SK-N-SH (cell line): ENCODE results near the gene KASH5. TPM values are rescaled to one million over a fixed set of nuclear protein-coding genes. Genes with fewer than 3 reads are reported as not detected.

Source experiments
- CTCF ChIA-PET: fragments of 300-600, 350-600 bp; formaldehyde crosslinking; extraction: SDS; loops from one replicate; lab custom pipeline; 2021; lab: Yijun Ruan, JAX
- POLR2A ChIA-PET: fragments of 350-600 bp; sonication (Branson Sonifier 250); formaldehyde crosslinking; extraction: SDS; loops from one replicate; lab custom pipeline; 2020; ENCODE audit warnings: antibody characterized with exemption, inconsistent platforms; lab: Yijun Ruan, JAX
- DNase-seq: peaks from one replicate; pipeline ENCODE4 v3.0.0; 2012
- H2AFZ ChIP-seq: fragments of 200-600 bp; sonication (generic); 2 replicates; pipeline ENCODE4 v1.8.1; 2016; ENCODE audit warnings: antibody characterized with exemption, mild to moderate bottlenecking, low read depth
- H3F3A ChIP-seq: fragments of 200-600 bp; sonication (generic); replicated peaks from 2 replicates; pipeline ENCODE3; 2016; ENCODE audit warnings: antibody characterized with exemption, mild to moderate bottlenecking; ENCODE audit not compliant: insufficient read depth
- H3K27ac ChIP-seq, 2 experiments: fragments of 200-500 bp in 1 of 2; fragments of 200-600 bp in 1 of 2; sonication (Bioruptor generic) in 1 of 2; sonication (generic), shearing (Covaris generic) in 1 of 2; 2 replicates each; pipeline versions ENCODE4 v1.5.1 to v1.6.1; 2014 to 2016; ENCODE audit warnings: low read depth in 2 of 2, inconsistent platforms in 1 of 2, low read length in 1 of 2, mild to moderate bottlenecking in 1 of 2, mixed read lengths in 1 of 2
- H3K27me3 ChIP-seq: fragments of 200-600 bp; sonication (generic), shearing (Covaris generic); 2 replicates; pipeline ENCODE4 v1.6.1; 2016; ENCODE audit warnings: mixed run types; ENCODE audit not compliant: insufficient read depth
- H3K36me3 ChIP-seq, 2 experiments: fragments of 200-500 bp in 1 of 2; fragments of 200-600 bp in 1 of 2; sonication (Bioruptor generic) in 1 of 2; sonication (generic) in 1 of 2; replicated peaks in 1 of 2; 2 replicates each; pipeline versions ENCODE3 to v1.5.1; 2014 to 2016; ENCODE audit warnings: low read length in 1 of 2, mild to moderate bottlenecking in 1 of 2; ENCODE audit not compliant: insufficient read depth in 2 of 2, control insufficient read depth in 1 of 2
- H3K4me1 ChIP-seq, 2 experiments: fragments of 200-500 bp in 1 of 2; fragments of 200-600 bp in 1 of 2; sonication (Bioruptor generic) in 1 of 2; sonication (generic), shearing (Covaris generic) in 1 of 2; 2 replicates each; pipeline versions ENCODE4 v1.5.1 to v1.6.1; 2014 to 2016; ENCODE audit warnings: low read depth in 1 of 2, low read length in 1 of 2, mixed run types in 1 of 2; ENCODE audit not compliant: insufficient read depth in 2 of 2, control insufficient read depth in 1 of 2
- H3K4me2 ChIP-seq: fragments of 200-600 bp; sonication (generic), shearing (Covaris generic); 2 replicates; pipeline ENCODE4 v1.6.1; 2017; ENCODE audit warnings: mixed run types
- H3K4me3 ChIP-seq, 2 experiments: fragments of 200-500 bp in 1 of 2; fragments of 200-600 bp in 1 of 2; sonication (Bioruptor generic) in 1 of 2; sonication (generic), shearing (Covaris generic) in 1 of 2; 2 replicates each; pipeline versions ENCODE4 v1.5.1 to v1.8.1; 2014 to 2016; ENCODE audit warnings: low read depth in 2 of 2, inconsistent platforms in 1 of 2, low read length in 1 of 2, mild to moderate bottlenecking in 1 of 2, mixed read lengths in 1 of 2, moderate library complexity in 1 of 2
- H3K79me2 ChIP-seq: fragments of 200-600 bp; sonication (generic); 2 replicates; pipeline ENCODE4 v1.8.1; 2017; ENCODE audit warnings: mild to moderate bottlenecking; ENCODE audit not compliant: insufficient read depth
- H3K9ac ChIP-seq: fragments of 200-600 bp; sonication (generic); 2 replicates; pipeline ENCODE4 v1.6.1; 2017; ENCODE audit warnings: mixed run types
- H3K9me2 ChIP-seq: fragments of 200-600 bp; sonication (generic); 2 replicates; pipeline ENCODE4 v1.6.1; 2017; ENCODE audit warnings: mixed run types
- H3K9me3 ChIP-seq: fragments of 200-600 bp; sonication (generic); 2 replicates; pipeline ENCODE4 v1.6.1; 2017; ENCODE audit warnings: mixed run types, mild to moderate bottlenecking, moderate library complexity
- H4K20me1 ChIP-seq: fragments of 200-600 bp; sonication (generic); 2 replicates; pipeline ENCODE4 v1.6.1; 2017; ENCODE audit warnings: mild to moderate bottlenecking, mixed run types; ENCODE audit not compliant: insufficient read depth
- EZH2phosphoT487 ChIP-seq: fragments of 200-600 bp; sonication (generic); IDR thresholded peaks from 2 replicates; pipeline ENCODE4 v1.6.1; 2017; ENCODE audit warnings: low read depth, mixed run types, mild to moderate bottlenecking, antibody characterized with exemption, moderate library complexity, borderline replicate concordance
- FOSL2 ChIP-seq: IDR thresholded peaks from 2 replicates; pipeline ENCODE4 v1.4.0; 2012; ENCODE audit warnings: low read depth, mild to moderate bottlenecking, moderate library complexity, borderline replicate concordance
- FOXJ3 ChIP-seq: sonication (generic); formaldehyde crosslinking; IDR thresholded peaks from 2 replicates; pipeline ENCODE4 v1.5.1; 2020; ENCODE audit warnings: mild to moderate bottlenecking, missing genetic modification reagents
- GABPA ChIP-seq: IDR thresholded peaks from 2 replicates; pipeline ENCODE4 v1.4.0; 2012; ENCODE audit warnings: low read depth, mild to moderate bottlenecking
- GATA2 ChIP-seq: sonication (generic); formaldehyde crosslinking; IDR thresholded peaks from 2 replicates; pipeline ENCODE4 v1.5.0; 2020; ENCODE audit warnings: mild to moderate bottlenecking, missing genetic modification reagents
- IRF3 ChIP-seq: fragments of 150-350 bp; IDR thresholded peaks from 2 replicates; pipeline ENCODE4 v1.6.1; 2016; ENCODE audit warnings: mild to moderate bottlenecking, low read depth, low read length
- MAX ChIP-seq: IDR thresholded peaks from 2 replicates; pipeline ENCODE4 v1.4.0; 2012; ENCODE audit warnings: low read depth
- NFIC ChIP-seq: IDR thresholded peaks from 2 replicates; pipeline ENCODE4 v1.4.0; 2012; ENCODE audit warnings: borderline replicate concordance
- POLR2AphosphoS5 ChIP-seq: IDR thresholded peaks from 2 replicates; pipeline ENCODE4 v1.6.1; 2012; ENCODE audit warnings: low read depth, low read length
- RAD21 ChIP-seq: IDR thresholded peaks from 2 replicates; pipeline ENCODE4 v1.6.1; 2012; ENCODE audit warnings: mild to moderate bottlenecking, low read length
- REST ChIP-seq: IDR thresholded peaks from 2 replicates; pipeline ENCODE4 v1.6.1; 2012; ENCODE audit warnings: mild to moderate bottlenecking, low read depth, low read length, moderate library complexity
- SIN3A ChIP-seq: IDR thresholded peaks from 2 replicates; pipeline ENCODE4 v1.6.1; 2012; ENCODE audit warnings: low read depth, mild to moderate bottlenecking, low read length, moderate library complexity, borderline replicate concordance
- TCF12 ChIP-seq: IDR thresholded peaks from 2 replicates; pipeline ENCODE4 v1.4.0; 2012
- YY1 ChIP-seq: IDR thresholded peaks from 2 replicates; pipeline ENCODE4 v1.4.0; 2012; ENCODE audit warnings: low read depth, mild to moderate bottlenecking
- ZBTB33 ChIP-seq: IDR thresholded peaks from 2 replicates; pipeline ENCODE4 v1.4.0; 2012; ENCODE audit warnings: low read depth, borderline replicate concordance
- WGBS: methylation state at CpG from one replicate; pipeline ENCODE4 v1.1.6; 2017; ENCODE audit warnings: low lambda C conversion rate; 5-methylcytosine and 5-hydroxymethylcytosine counted together
- polyA plus RNA-seq, 3 experiments: library from polyadenylated mRNA; depleted of rRNA; stranded (reverse); fragments of >200 nt; gene quantifications; 2 replicates each; pipeline ENCODE4 v1.2.3, GENCODE V29; 2012

KASH5 gene
- polyA plus RNA-seq, 1 of the 3 experiments (the other 2 are of a cell fraction), result 0.20 TPM

GRCh38 chr19:49439836-49440235 is 51.8 kb downstream of the KASH5 start (continued):
- no peak for TF ChIP-seq SIN3A
- TF ChIP-seq YY1, result no peak

GRCh38 chr19:49440439-49441209 is 52.6 kb downstream of the KASH5 start:
- TF ChIP-seq EZH2phosphoT487 (peak; percentile 18; the same call in 1 of the 2 replicates), GABPA (no peak), NFIC (no peak)
- Histone ChIP-seq H3K4me1 (peaks cover 0 to 30% of the 10 kb centered on the region in 2 experiments; a peak in 1 of 4 replicates), H3K9me2 (no peaks in the 10 kb centered on the region), H3K4me2 (peak overlapping the region; percentile 55; the same call in 1 of the 2 replicates), H3K36me3 (no peaks in the 10 kb centered on the region), H2AFZ (no peak overlapping the region), H4K20me1 (no peaks in the 10 kb centered on the region), H3K27me3 (peaks cover 59% of the 10 kb centered on the region), H3K9ac (no peak overlapping the region), H3F3A (peaks cover 16% of the 10 kb centered on the region), H3K4me3 (peak overlapping the region; percentile 16 to 62; a peak in 2 of 4 replicates), H3K79me2 (no peaks in the 10 kb centered on the region), H3K27ac (no peak overlapping the region), H3K9me3 (no peaks in the 10 kb centered on the region)
- 9% methylated on average over 19 of the region's 19 CpGs for WGBS
- no peak for DNase-seq
- ChIA-PET CTCF (interaction anchor here (0.8 to 11.2 kb wide), 3 partner anchors 11 to 49 kb away, joined by 3 to 149 read pairs (median 4); partner anchors contain the start of genes KASH5 and PIH1D1), POLR2A (no interaction called here)

GRCh38 chr19:49441210-49441959 is 53.3 kb downstream of the KASH5 start, which contains the start of gene SLC17A7:
Gene SLC17A7 (minus strand): TSS chr19:49441527. CDS start chr19:49441379, 148 bp downstream.
- peaks cover 54% of the 10 kb centered on the region for H3K27me3 ChIP-seq
- no peaks in the 10 kb centered on the region for H3K9me3 ChIP-seq
- H3K4me2 ChIP-seq, result peak within 1 kb of the TSS; percentile 96
- POLR2A ChIA-PET, result no interaction called here
- H3K27ac ChIP-seq, result no peak within 1 kb of the TSS; a peak in 1 of 4 replicates
- 6% methylated on average over 19 of the region's 56 CpGs for WGBS
- H3K79me2 ChIP-seq, result no peaks in the 10 kb centered on the region
- peaks cover 19% of the 10 kb centered on the region for H3F3A ChIP-seq
- H3K9ac ChIP-seq, result no peak within 1 kb of the TSS
- CTCF ChIA-PET, result interaction anchor here (0.8 to 11.2 kb wide), 6 partner anchors 7 to 49 kb away, joined by 3 to 149 read pairs (median 14); partner anchors contain the start of genes KASH5 and PIH1D1
- no peaks in the 10 kb centered on the region for H3K9me2 ChIP-seq
- H3K4me1 ChIP-seq, result peaks cover 0 to 29% of the 10 kb centered on the region in 2 experiments; a peak in 1 of 4 replicates
- no peaks in the 10 kb centered on the region for H4K20me1 ChIP-seq
- H3K4me3 ChIP-seq, result peak within 1 kb of the TSS; percentile 59 to 62
- H3K36me3 ChIP-seq, result no peaks in the 10 kb centered on the region
- DNase-seq, result peak; percentile 85
- H2AFZ ChIP-seq, result peak within 1 kb of the TSS; percentile 76; the same call in 1 of the 2 replicates
- TF ChIP-seq RAD21 (no peak), REST (no peak), YY1 (no peak), FOXJ3 (CRISPR knock-in tag) (no peak), EZH2phosphoT487 (no peak), MAX (no peak), IRF3 (no peak), FOSL2 (no peak), TCF12 (no peak), POLR2AphosphoS5 (no peak), GATA2 (CRISPR knock-in tag) (no peak), ZBTB33 (no peak), GABPA (no peak)
